HepG2 (cell line): ENCODE measurements around the gene CXorf49. TPM values are rescaled to one million over a fixed set of nuclear protein-coding genes. Genes with fewer than 3 reads are reported as not detected.

Experiments
- polyA plus RNA-seq, 8 experiments: library from polyadenylated mRNA; depleted of rRNA in 3 of 8; stranded (reverse) in 7 of 8; unstranded in 1 of 8; fragments of >200 nt; fragmentation: Illumina TruSeq in 4 of 8; extraction: Trizol in 4 of 8; gene quantifications; 2 replicates each; pipeline versions ENCODE4 v1.2.1 to v1.2.3, GENCODE V29; 2011 to 2016; ENCODE audit warnings: low read depth in 4 of 8, missing spikeins in 1 of 8, mixed read lengths in 1 of 8; ENCODE audit not compliant: insufficient read depth in 1 of 8
- small RNA-seq, 3 experiments: library from RNA; depleted of rRNA; stranded (forward); fragments of <200 nt; gene quantifications; one replicate each; pipeline ENCODE3, GENCODE V24; 2012; ENCODE audit warnings: low read depth in 2 of 3, low replicate concordance in 1 of 3; ENCODE audit not compliant: insufficient read length in 3 of 3, insufficient read depth in 2 of 3
- total RNA-seq, 5 experiments: library from RNA; depleted of rRNA; stranded (reverse); fragments of >200 nt; fragmentation: Illumina TruSeq; extraction: Trizol; gene quantifications; 2 replicates each; pipeline ENCODE4 v1.2.3, GENCODE V29; 2016; ENCODE audit warnings: low read depth in 1 of 5

CXorf49 gene
- total and polyA plus RNA-seq, 2 of the 13 experiments (the other 11 are each of a cell fraction or from before 2014, with no cell fraction given), result not detected

Small RNAs within 50 kb of the gene (small RNA-seq; reads per million reads assigned to genes)
- gene BX276092.4 (0 reads per million in 3 experiments), gene BX276092.6 (0 reads per million in 3 experiments), gene BX276092.8 (0 reads per million in 3 experiments)

Other genes with a start within 250 kb of the CXorf49 start
- 52.5 and 71.7 TPM in 2 replicates for gene OGT, start 185.2 kb downstream of the CXorf49 start, total RNA-seq (2016; rRNA removed; fragmentation: Illumina TruSeq; extraction: Trizol)
- gene OGT, start 185.2 kb downstream of the CXorf49 start, polyA plus RNA-seq (2011; rRNA removed), result 463 and 485 TPM in 2 replicates
- 0.17 and 0.66 TPM in 2 replicates for gene GCNA, start 139.8 kb downstream of the CXorf49 start, total RNA-seq (2016; rRNA removed; fragmentation: Illumina TruSeq; extraction: Trizol)
- gene GCNA, start 139.8 kb downstream of the CXorf49 start, polyA plus RNA-seq (2011; rRNA removed), result 0.38 and 0.44 TPM in 2 replicates
- 0.17 and 0.18 TPM in 2 replicates for gene CXCR3, start 99.8 kb downstream of the CXorf49 start, total RNA-seq (2016; rRNA removed; fragmentation: Illumina TruSeq; extraction: Trizol)
- not detected in 2 replicates for gene CXCR3, start 99.8 kb downstream of the CXorf49 start, polyA plus RNA-seq (2011; rRNA removed)
- gene CXorf49B, start 45.1 kb upstream of the CXorf49 start, total RNA-seq (2016; rRNA removed; fragmentation: Illumina TruSeq; extraction: Trizol), result not detected in 2 replicates
- not detected in 2 replicates for gene CXorf49B, start 45.1 kb upstream of the CXorf49 start, polyA plus RNA-seq (2011; rRNA removed)
- gene NHSL2, start 192.6 kb upstream of the CXorf49 start, total RNA-seq (2016; rRNA removed; fragmentation: Illumina TruSeq; extraction: Trizol), result not detected in 2 replicates
- not detected in 2 replicates for gene NHSL2, start 192.6 kb upstream of the CXorf49 start, polyA plus RNA-seq (2011; rRNA removed)